Stimulated activated CD4-positive, alpha-beta T cell treated with anti-CD3 and anti-CD28 coated beads, Interleukin-4, amount 100 ng/mL, for 1 hour (primary cell): ENCODE results near the gene LRP10.
"Not testable (repeated sequence)": the region's sequence is repeated elsewhere in the genome, so short reads cannot be mapped to it uniquely, and the experiment has no call there.

Experiments used
- DNase-seq: peaks from one replicate; pipeline ENCODE4 v3.0.0-alpha.2; 2020

Gene LRP10

DNA sequence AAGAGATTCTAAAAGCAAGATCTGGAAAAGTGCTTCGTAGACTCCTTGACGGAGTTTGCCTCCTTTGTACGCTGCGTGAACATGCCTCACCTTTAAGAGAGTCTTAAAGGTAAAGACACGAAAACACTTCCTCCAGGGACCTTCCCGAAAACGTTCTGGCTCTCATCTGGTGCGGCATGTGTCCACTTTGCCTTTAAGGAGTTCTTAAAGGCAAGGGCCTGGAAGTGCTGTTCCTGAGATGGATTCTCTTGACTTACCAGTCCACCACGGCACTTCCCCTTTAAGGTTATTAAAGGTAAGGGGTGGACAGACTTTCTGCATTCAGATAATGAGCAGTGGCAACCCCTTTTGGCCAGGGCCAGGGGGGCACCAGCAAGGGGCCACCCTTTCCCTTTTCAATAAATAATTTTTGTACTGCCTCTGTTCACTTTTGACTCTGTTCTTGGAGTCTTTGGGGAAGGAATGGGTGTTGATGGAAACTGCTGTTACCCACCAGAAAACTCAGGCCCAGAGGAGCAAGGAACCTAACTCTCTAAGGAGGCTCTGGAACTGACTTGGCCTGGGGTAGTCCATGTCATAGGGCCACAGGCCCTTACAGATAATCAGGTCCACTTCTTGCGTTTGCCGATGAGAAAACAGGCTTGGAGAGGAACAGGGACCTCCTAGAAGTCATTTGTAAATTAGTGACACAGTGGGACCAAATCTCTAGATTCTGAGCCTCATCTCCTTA, 15.9 kb downstream of the LRP10 start:
- peak; percentile 18 for DNase-seq

DNA sequence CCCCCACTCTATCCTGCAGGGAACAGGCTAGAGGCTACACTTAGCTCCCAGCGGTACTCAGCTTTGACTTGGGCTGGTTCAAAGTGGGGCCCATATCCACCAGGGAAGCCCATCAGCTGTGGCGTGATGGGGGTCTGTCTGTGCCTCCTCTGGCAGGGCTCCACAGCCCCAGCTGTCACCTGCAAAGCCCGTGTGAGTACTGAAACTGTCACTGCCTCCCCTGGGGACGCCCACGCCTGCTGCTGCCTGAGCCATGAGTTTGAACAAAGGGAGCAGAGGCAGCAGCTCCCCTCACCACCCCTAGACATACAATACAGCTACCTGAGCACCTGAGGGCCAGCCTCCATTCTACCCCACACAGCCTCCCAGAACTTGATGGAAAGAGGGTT, 16.4 kb downstream of the LRP10 start:
- DNase-seq = peak; percentile 76

DNA sequence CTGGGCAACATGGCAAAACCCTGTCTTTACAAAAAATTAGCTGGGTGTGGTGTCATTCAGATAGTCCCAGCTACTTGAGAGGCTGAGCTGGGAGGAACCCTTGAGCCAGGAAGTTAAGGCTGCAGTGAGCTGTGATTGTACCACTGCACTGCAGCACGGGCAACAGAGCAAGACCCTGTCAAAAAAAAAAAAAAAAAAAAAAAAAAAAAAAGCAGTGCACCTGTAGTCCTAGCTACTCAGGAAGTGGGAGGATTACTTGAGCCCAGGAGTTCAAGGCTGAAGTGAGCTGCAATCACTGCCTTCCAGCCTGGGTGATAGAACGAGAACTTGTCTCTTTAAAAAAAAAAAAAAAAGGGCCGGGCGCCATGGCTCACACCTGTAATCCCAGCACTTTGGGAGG, 17.1 kb downstream of the LRP10 start:
- no peak for DNase-seq

DNA sequence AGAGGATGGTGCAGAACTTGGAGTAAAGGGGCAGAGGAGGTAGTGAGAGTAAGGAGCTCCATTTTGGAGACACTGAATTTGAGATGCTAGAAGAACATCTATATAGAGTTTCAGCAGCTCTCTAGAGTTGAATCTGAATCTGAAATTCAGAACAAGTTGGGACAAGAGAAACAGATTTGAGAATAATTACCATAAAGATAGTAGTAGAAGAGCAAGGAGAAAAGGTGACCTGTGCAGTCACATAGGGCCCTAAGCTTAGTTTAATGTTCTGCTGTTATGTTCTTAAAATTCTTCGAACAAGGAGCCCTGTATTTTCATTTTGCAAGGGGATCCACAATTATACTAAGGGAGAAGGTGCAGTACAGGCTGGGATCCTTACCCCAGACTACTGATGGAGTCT, 18.9 kb downstream of the LRP10 start:
- no peak for DNase-seq

DNA sequence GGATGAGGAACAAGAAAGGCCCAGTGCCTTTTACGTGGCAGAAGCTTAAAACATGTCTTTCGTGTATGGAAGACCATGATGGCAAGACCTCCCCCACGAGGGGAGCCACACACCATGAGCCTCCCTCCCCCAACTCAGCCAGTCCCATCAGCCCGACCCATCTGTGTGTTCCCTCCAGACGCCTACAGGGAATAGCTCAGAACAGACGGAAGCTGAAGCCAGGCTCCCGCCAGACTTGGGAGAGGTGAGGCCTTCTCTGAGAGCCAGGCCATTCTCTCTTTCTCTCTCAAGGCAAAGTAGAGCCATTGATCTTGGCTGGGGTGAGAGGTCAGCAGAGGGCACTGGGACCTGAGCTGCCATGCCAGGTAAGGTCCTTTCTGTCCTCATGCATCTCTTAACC, 20.9 kb downstream of the LRP10 start:
- DNase-seq = no peak

DNA sequence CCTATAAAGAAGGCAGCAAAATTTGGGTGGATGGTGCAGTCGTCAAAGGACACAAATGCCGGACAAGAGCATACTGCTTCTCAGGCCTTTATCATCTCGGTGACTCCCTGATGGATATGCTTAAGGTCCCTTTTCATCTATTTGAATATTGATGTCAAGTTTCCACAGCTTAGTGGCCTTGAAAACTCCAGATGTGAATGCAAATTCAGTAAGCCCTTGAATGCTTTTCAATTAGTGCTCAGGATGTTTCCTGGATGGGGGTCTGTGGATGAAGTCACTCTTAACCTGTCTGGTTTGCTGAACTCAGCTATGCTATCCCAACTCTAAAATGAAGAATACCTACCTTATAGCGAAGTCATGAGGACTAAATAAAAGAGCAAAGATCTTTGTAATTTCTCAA, 22.2 kb downstream of the LRP10 start:
- DNase-seq = no peak

DNA sequence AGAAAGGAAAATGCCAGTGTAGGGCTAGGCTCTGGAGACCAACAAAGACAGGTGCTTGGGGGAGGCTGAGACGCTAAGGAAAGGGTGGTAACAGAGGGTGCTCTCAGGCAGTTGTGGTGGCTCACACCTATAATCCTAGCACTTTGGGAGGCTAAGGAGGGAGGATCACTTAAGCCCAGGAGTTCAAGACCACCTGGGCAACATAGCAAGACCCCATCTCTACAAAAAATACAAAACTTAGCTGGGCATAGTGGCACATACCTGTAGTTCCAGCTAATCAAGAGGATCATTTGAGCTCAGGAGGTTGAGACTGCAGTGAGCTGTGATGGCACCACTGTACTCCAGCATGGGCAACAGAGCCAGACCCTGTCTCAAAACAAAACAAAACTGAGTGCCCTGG, 23.9 kb downstream of the LRP10 start:
- DNase-seq = no peak

DNA sequence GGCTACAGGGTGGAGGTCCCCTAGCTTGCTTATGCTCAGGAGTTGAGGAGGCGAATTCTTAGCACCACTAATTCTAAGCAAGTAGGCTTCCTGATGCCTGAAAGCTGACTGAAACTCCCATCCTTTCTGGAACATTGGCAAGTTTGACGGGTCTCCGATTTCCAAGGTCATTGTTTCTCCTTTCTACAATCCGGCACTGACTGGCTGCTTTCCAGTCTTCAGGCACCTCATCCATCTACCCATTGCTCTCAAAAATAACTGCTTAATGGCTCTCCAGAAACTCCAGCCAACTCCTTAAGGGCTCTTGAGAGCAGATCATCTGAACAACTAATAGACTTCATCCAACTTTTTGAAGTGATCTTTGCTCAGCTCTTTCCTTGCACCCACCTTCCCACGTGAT, 24.8 kb downstream of the LRP10 start:
- DNase-seq = no peak

DNA sequence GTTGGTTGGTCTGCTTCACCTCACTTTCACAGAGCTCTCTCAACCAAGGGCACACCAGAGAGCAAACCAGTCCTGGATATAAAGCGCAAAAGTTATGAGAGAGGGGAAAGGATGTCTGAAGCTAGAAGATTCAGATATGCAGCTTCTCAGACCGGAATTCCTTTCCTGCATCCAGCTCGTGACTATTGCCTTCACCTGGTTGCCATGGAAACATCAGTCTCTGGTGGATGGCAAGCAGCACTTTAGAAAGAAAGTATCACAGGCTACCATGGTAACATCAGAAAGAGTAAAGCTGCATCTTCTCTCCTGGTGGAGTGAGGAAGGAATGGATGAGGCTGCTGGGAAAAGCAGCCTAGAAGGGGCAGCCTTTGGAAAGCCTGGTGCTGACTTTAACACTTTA, 25.2 kb downstream of the LRP10 start:
- DNase-seq = no peak

DNA sequence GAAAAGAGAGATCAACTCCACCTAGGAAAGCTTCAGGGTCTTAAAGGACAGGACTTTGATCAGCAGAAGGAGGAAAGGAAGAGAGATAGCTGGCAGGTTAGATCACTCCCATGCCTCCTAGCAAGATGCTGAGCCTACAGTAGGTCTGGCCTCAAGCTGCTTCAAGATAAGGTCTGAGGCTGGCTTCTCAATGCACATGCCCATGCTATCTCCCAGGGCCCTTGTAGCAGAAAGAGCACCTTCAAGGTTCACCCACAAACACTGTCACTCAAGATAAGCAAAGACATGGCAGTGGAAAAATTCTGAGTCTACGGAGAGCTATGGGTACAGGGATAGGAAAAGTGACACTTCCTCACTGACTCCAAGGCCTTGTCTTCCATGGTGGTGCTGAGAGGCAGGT, 25.8 kb downstream of the LRP10 start:
- no peak for DNase-seq

DNA sequence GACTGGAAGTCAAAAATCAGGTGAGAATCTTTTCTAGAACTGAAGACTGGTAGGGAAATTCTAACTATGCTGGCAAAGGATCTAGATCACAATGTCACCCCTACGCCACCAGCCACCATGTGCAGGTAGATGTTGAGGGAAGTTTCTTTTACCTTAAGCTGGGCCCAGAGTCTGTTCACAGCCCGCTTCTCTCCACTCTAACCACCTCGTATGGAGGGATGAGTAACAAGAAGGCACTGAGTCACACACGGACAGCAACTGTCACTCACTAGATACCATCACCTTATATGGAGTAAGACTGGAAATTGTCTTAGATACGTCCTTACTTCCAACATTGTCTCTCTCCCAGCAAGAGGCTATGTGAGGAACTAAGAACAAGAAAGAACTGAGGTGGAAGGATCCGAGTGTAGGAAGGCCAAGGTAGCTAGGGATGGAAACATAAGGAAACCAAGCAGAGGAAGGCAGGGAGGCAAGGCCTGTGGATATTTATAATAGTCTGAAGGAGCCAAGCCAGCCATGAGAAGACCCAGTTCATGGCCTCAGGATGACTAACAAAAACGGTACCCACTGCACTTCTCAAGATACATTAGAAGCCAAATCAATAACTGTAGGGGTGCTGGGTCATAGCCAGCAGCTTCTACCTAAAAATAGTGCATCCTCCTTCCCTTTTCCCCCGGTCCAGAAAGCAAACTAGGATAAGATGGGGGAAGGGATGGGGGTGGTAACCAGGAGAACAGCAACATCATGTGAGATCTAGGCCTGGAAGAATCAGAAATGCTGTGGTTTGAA, 27.0 kb downstream of the LRP10 start:
- DNase-seq = no peak

DNA sequence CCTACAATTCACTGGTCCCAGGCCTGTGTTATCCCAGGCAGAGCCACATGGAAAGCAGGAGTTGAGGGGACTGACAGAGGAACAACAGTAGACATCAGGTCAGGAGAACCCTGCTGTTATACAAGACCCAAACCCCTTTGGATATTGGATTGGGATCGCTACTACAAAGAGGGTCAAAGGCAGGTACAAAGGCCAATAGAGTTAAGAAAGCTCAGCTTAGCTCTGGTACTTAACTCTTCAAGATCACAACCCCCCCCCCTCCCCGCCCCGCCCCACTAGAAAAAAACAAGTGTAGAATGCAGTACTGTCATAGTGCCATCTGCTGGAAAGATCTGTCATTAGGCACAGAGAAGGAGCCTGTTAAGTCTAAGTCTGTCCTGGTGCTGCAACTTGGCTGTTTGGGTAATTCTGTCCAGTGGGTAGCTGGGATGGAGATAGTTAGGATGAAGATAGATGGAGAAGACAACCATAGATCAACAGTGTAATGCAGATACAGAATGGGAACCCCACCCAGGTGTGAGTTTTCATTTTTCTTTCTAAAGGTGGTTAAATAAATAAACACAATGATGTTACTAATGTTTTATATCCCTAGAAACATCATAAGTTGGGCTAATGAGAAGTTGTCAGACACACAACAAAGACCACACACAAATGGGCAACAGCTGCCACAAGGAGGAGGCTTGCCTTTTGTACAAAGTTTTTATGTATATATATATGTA, 28.7 kb downstream of the LRP10 start:
- DNase-seq = no peak

DNA sequence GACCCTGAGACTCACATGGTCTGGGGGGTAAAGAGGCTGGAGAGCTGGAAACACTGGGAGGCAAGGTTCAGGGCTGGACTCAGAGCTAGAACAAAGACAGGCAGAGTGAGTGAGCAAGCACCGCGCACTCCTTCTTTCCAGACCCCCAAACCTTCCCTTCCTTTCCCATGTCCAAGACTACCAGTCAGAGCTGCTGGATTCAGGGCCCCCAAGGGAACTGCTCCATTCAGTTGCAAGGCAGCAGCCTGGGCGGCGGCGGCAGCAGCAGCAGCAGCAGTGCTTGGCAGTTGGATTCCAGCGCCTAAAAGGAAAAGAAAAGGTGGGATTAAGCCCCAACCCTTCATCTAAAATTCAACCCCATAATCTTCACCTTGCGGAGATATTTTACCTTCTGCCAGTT, 30.3 kb downstream of the LRP10 start:
- DNase-seq = no peak

DNA sequence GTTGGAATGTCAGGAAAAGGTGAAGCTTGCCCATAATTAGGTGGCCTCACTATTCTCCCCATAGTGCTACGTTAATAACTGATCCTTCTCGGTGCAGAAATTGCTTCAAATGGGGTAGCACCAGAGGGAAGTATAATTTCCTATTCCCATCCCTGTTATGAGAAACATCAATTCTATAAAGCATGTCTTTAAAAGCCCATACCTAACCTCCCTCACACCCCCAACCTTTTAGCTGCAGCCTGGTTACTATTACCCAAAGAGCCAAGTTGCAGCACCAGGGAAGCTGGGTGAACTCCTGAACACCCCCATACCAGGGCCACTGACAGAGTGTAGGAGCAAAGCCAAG, 32.2 kb downstream of the LRP10 start:
- DNase-seq = no peak

DNA sequence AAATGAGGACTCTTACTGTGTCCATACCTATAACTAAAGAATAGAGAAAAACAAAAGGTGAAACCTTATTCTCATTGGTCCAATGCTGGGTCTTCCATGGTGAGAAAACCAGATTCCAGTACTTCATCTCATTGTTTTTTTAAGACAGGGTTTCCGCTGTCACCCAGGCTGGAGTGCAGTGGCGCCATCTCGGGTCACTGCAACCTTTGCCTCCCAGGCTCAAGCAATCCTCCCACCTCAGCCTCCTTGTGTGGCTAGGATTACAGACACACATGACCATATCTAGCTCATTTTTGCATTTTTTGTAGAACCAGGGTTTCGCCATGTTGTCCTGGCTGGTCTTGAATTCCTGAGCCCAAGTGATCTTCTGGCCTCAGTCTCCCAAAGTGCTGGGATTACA, 34.1 kb downstream of the LRP10 start:
- DNase-seq = no peak

DNA sequence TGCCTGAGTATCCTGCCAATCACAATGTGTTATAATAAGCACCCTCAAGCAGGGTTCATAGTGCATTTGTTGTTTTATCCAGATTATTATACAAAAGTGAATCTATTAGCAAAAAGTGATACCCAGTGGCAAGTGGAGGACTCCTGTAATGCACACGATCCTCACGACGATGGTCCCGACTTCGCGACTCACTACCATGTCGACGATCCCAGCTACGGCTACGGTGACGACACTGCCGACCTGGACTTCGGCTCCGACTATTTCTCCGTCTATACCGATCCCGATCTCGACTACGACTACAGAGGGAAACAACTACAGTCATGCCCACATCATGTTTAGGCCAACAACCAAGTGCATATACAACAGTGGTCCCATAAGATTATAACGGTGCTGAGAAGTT, 34.5 kb downstream of the LRP10 start:
- no peak for DNase-seq

DNA sequence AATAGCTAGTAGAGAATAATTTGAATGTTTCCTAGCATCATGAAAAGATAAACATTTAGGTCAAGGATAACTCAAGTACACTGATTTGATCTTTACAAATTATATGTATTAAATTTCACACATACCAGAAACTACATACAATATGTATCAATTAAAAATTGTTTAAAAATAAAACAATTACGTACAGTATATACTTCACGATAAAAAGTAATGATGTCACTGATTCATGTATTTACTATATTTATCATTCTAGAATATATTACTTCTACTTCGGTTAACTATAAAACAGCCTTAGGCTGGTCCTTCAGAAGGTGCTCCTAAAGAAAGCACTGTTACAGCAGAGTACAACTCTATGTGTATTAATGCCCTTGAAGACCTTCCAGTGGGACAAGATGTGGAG, 35.9 kb downstream of the LRP10 start:
- no peak for DNase-seq

DNA sequence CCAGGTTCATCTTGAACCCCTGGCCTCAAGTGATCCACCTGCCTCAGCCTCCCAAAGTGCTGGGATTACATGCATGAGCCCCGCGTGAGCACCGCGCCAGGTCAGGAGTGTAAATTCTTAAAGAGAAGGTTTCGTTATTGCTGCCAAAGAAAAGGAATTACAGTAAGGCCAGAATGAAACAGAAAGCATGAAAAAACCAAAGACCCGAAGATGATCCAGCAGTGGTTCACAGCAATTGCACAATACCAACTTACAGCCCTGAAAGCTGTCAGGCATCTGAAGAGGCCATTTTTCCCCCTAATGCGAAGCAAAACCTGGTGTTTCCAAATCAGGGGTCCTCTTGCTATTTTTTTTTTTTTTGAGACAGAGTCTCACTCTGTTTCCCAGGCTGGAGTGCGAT, 37.1 kb downstream of the LRP10 start:
- no peak for DNase-seq

DNA sequence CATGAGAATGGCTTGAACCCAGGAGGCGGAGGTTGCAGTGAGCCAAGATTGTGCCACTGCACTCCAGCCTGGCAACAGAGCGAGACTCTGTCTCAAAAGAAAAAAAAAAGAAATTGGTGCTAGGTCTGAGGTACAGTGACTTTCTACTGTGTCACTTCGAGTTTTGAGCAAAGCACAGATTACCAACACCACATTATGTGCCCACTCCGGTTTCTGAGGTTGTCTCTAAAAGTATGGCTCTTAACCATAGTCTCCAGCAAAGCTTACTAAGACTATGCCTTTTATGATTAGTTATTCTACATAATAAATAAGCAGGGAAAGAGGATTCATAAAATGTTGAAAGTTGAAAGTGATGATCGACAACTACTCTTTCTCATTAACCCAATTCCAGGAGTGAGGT, 39.4 kb downstream of the LRP10 start:
- no peak for DNase-seq

DNA sequence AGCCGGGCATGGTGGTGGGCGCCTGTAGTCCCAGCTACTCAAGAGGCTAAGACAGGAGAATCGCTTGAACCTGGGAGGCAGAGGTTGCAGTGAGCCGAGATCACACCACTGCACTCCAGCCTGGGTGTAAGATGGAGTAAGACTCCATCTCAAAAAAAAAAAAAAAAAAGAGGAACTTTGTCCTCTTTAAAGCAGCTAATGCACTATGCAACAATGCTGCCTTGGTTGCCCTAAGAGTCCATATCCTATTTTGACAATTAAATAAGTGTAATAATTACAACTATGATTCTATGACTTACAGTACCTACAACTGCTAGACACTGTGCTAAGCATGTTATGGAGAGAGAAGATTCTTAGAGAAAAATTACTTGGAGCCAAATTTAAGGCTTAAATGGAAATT, 43.3 kb downstream of the LRP10 start:
- not testable (repeated sequence) for DNase-seq

DNA sequence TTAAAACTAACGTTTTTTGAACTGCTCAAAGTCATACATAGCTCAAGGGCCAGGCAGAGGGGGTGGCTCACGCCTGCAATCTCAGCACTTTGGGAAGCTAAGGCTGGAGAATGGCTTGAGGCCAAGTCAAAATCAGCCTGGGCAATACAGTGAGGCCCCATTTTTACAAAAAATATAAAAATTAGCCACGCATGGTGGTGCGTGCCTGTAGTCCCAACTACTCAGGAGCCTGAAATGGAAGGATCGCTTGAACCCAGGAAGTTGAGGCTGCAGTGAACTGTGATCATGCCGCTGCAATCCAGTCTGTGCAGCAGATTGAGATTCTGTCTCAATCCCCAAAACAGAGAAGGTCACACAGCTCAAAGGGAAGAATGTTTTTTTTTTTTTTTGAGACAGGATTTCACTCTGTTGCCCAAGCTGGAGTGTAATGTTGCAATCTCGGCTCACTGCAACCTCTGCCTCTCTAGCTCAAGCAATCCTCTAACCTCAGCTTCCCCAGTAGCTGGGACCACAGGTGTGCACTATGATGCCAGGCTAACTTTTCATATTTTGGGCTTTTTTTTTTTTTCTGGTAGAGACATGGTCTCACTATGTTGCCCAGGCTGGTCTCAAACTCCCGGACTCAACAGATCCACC, 44.5 kb downstream of the LRP10 start:
- no peak for DNase-seq

DNA sequence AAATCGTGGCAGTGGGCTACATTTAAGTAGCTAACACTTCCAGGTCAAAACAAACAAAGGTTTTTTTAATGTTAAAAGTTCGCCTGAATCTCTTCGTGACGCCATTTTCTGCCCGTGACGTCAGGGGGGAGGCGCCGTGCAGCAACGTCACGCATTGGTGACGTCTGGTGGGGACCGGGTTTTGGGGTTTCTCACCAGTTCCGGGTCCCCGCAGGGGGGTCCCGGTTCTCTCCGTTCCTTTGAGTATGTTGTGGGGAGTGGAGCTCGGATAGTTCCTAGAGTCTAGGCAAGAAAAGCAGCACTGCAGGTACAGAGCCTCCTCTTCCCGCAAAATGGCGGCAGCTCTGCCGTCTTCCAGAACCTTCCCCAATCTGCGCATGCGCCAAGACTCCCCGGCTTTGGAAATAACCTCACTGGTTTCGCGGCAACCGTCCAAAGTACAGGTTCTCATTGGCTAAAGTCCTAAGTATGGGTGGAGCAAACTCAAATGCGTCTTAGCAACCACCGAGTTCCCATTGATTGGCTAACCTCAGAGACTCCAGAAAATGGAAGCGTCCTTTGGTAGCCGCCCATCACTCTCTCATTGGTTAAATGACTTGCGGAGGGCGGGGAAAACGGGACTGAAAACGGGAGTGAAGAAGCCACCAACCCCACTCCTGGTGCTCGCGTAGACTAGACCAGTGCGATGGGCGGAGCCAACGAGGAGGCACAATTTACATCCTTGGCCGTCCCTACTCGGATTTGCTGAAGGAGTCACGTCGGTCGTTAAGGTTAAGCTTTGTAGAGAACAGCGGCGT, 47.5 kb downstream of the LRP10 start, which contains the start of gene RBM23:
Gene RBM23, minus strand, starts transcription at position 346 of the 797 bp plus-strand sequence.
- DNase-seq = peak; percentile 99

DNA sequence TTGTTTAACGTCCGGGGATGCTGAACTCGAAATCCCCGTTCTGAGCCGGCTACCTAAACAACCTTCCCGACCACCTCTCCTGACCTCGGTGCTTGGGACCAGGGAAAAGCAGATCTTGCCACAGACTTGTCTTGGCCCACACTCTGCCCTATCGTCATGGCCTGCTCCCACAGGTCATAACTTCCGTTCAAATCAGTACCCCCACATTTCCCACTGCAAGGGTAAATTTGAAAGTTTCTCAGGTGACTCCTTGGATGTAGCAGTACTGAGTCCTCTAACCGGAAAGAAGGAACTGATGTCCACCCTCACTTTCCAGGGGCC, 48.0 kb downstream of the LRP10 start:
- no peak for DNase-seq
